ENCODE measurements around the gene PTPRM.

DNA sequence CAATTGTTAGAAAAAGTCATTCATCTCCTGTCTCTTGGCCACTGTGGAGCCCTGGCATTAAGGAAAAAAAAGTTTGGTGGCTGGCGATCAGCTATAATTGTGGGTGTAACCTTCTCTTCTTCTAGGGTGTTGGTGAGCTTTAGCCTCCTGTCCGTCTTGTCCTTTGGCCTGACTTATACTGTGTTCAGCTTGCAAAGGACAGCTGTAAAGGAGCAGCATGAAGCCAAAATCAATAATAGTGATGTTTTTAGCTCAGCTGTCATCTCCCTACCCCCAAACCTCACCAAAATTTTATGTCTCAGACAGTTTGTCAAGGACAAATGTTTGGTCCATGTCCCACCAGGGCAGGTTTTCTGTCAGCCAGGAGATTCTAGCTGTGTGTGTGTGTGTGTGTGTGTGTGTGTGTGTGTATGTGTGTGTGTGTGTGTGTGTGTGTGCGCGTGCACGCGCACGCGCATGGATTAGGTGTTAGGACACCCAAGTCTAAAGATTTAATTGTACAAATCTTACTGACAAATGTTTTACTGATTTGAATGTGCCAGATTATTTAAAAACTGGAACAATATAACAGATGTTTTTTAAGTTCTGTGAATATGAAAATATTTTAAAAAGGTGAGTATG is 109.2 kb downstream of the PTPRM start:
- TF ChIP-seq, protein P1, sequence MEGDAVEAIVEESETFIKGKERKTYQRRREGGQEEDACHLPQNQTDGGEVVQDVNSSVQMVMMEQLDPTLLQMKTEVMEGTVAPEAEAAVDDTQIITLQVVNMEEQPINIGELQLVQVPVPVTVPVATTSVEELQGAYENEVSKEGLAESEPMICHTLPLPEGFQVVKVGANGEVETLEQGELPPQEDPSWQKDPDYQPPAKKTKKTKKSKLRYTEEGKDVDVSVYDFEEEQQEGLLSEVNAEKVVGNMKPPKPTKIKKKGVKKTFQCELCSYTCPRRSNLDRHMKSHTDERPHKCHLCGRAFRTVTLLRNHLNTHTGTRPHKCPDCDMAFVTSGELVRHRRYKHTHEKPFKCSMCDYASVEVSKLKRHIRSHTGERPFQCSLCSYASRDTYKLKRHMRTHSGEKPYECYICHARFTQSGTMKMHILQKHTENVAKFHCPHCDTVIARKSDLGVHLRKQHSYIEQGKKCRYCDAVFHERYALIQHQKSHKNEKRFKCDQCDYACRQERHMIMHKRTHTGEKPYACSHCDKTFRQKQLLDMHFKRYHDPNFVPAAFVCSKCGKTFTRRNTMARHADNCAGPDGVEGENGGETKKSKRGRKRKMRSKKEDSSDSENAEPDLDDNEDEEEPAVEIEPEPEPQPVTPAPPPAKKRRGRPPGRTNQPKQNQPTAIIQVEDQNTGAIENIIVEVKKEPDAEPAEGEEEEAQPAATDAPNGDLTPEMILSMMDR (conservative IDR thresholded peaks at IDR 0.05; ENCODE audit: low read depth in 2 of 2): no peak
- TF ChIP-seq EZH2 (IDR thresholded peaks at IDR 0.05; ENCODE audit: low read depth, unreplicated experiment) (no peak), POLR2AphosphoS5 (IDR thresholded peaks at IDR 0.05; ENCODE audit: low read depth) (no peak), CREB1 (CRISPR knock-in tag; IDR thresholded peaks at IDR 0.05; ENCODE audit: low read depth) (no peak), EZH2phosphoT487 (IDR thresholded peaks at IDR 0.05; ENCODE audit: unreplicated experiment) (no peak), STAT1 (IDR thresholded peaks at IDR 0.05; ENCODE audit: unreplicated experiment) (no peak)
- TF ChIP-seq, protein P2, sequence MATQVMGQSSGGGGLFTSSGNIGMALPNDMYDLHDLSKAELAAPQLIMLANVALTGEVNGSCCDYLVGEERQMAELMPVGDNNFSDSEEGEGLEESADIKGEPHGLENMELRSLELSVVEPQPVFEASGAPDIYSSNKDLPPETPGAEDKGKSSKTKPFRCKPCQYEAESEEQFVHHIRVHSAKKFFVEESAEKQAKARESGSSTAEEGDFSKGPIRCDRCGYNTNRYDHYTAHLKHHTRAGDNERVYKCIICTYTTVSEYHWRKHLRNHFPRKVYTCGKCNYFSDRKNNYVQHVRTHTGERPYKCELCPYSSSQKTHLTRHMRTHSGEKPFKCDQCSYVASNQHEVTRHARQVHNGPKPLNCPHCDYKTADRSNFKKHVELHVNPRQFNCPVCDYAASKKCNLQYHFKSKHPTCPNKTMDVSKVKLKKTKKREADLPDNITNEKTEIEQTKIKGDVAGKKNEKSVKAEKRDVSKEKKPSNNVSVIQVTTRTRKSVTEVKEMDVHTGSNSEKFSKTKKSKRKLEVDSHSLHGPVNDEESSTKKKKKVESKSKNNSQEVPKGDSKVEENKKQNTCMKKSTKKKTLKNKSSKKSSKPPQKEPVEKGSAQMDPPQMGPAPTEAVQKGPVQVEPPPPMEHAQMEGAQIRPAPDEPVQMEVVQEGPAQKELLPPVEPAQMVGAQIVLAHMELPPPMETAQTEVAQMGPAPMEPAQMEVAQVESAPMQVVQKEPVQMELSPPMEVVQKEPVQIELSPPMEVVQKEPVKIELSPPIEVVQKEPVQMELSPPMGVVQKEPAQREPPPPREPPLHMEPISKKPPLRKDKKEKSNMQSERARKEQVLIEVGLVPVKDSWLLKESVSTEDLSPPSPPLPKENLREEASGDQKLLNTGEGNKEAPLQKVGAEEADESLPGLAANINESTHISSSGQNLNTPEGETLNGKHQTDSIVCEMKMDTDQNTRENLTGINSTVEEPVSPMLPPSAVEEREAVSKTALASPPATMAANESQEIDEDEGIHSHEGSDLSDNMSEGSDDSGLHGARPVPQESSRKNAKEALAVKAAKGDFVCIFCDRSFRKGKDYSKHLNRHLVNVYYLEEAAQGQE (IDR thresholded peaks at IDR 0.05; ENCODE audit: unreplicated experiment): no peak
- TF ChIP-seq, protein P3, sequence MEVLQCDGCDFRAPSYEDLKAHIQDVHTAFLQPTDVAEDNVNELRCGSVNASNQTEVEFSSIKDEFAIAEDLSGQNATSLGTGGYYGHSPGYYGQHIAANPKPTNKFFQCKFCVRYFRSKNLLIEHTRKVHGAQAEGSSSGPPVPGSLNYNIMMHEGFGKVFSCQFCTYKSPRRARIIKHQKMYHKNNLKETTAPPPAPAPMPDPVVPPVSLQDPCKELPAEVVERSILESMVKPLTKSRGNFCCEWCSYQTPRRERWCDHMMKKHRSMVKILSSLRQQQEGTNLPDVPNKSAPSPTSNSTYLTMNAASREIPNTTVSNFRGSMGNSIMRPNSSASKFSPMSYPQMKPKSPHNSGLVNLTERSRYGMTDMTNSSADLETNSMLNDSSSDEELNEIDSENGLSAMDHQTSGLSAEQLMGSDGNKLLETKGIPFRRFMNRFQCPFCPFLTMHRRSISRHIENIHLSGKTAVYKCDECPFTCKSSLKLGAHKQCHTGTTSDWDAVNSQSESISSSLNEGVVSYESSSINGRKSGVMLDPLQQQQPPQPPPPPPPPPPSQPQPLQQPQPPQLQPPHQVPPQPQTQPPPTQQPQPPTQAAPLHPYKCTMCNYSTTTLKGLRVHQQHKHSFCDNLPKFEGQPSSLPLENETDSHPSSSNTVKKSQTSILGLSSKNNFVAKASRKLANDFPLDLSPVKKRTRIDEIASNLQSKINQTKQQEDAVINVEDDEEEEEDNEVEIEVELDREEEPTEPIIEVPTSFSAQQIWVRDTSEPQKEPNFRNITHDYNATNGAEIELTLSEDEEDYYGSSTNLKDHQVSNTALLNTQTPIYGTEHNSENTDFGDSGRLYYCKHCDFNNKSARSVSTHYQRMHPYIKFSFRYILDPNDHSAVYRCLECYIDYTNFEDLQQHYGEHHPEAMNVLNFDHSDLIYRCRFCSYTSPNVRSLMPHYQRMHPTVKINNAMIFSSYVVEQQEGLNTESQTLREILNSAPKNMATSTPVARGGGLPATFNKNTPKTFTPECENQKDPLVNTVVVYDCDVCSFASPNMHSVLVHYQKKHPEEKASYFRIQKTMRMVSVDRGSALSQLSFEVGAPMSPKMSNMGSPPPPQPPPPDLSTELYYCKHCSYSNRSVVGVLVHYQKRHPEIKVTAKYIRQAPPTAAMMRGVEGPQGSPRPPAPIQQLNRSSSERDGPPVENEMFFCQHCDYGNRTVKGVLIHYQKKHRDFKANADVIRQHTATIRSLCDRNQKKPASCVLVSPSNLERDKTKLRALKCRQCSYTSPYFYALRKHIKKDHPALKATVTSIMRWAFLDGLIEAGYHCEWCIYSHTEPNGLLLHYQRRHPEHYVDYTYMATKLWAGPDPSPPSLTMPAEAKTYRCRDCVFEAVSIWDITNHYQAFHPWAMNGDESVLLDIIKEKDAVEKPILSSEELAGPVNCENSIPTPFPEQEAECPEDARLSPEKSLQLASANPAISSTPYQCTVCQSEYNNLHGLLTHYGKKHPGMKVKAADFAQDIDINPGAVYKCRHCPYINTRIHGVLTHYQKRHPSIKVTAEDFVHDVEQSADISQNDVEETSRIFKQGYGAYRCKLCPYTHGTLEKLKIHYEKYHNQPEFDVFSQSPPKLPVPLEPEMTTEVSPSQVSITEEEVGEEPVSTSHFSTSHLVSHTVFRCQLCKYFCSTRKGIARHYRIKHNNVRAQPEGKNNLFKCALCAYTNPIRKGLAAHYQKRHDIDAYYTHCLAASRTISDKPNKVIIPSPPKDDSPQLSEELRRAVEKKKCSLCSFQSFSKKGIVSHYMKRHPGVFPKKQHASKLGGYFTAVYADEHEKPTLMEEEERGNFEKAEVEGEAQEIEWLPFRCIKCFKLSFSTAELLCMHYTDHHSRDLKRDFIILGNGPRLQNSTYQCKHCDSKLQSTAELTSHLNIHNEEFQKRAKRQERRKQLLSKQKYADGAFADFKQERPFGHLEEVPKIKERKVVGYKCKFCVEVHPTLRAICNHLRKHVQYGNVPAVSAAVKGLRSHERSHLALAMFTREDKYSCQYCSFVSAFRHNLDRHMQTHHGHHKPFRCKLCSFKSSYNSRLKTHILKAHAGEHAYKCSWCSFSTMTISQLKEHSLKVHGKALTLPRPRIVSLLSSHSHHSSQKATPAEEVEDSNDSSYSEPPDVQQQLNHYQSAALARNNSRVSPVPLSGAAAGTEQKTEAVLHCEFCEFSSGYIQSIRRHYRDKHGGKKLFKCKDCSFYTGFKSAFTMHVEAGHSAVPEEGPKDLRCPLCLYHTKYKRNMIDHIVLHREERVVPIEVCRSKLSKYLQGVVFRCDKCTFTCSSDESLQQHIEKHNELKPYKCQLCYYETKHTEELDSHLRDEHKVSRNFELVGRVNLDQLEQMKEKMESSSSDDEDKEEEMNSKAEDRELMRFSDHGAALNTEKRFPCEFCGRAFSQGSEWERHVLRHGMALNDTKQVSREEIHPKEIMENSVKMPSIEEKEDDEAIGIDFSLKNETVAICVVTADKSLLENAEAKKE (CRISPR knock-in tag; IDR thresholded peaks at IDR 0.05): no peak
